Panc1 (cell line): Measurements from ENCODE around the gene GJC2. TPM values are rescaled to one million over a fixed set of nuclear protein-coding genes. Genes with fewer than 3 reads are reported as not detected.

Source experiments
- ATAC-seq: fragments of 200-7000 bp; cut with Tn5 transposase; 2 replicates; pipeline ENCODE4 v1.9.1; 2020; ENCODE audit warnings: mild to moderate bottlenecking, moderate library complexity
- BruUV-seq: library from RNA; stranded (reverse); fragments of 400-500 nt; replicated peaks from 2 replicates; lab custom pipeline; 2021; lab: Mats Ljungman, UMichigan
- CTCF ChIA-PET: fragments of 300-600 bp; sonication (Branson Sonifier 250); formaldehyde crosslinking; loops from one replicate; lab custom pipeline; 2022; ENCODE audit warnings: antibody characterized with exemption; lab: Charles Lee
- POLR2A ChIA-PET: fragments of 300-600 bp; sonication (Branson Sonifier 250); formaldehyde crosslinking; loops from one replicate; lab custom pipeline; 2022; ENCODE audit warnings: antibody characterized with exemption; lab: Charles Lee
- DNase-seq: peaks from one replicate; pipeline ENCODE4 v3.0.0-alpha.2; 2010; ENCODE audit warnings: low read depth, low spot score
- H3K27ac ChIP-seq: 2 replicates; pipeline ENCODE4 v1.5.1; 2011; ENCODE audit warnings: mild to moderate bottlenecking, low read length, inconsistent platforms
- H3K27me3 ChIP-seq: fragments of 200-500 bp; sonication (Bioruptor generic); 2 replicates; pipeline ENCODE4 v1.6.0; 2014; ENCODE audit warnings: low read length, inconsistent platforms; ENCODE audit not compliant: control insufficient read depth, insufficient read depth
- H3K36me3 ChIP-seq: fragments of 200-500 bp; sonication (Bioruptor generic); 2 replicates; pipeline ENCODE4 v1.5.1; 2014; ENCODE audit warnings: inconsistent platforms, mild to moderate bottlenecking, low read length, moderate library complexity; ENCODE audit not compliant: control insufficient read depth, insufficient read depth
- H3K4me1 ChIP-seq: 2 replicates; pipeline ENCODE4 v1.5.1; 2011; ENCODE audit warnings: inconsistent platforms, mild to moderate bottlenecking, low read length, moderate library complexity; ENCODE audit not compliant: control insufficient read depth, insufficient read depth
- H3K4me3 ChIP-seq, 2 experiments: 2 replicates each; pipeline ENCODE4 v1.5.1; 2011 to 2012; ENCODE audit warnings: low read depth in 2 of 2, low read length in 2 of 2, mild to moderate bottlenecking in 2 of 2, inconsistent platforms in 1 of 2, moderate library complexity in 1 of 2
- H3K9me3 ChIP-seq: fragments of 200-500 bp; sonication (Bioruptor generic); 2 replicates; pipeline ENCODE4 v1.5.1; 2014; ENCODE audit warnings: low read depth, mild to moderate bottlenecking, inconsistent platforms, low read length, moderate library complexity; ENCODE audit not compliant: control insufficient read depth, insufficient read depth
- CTCF ChIP-seq: fragments of 450-650 bp; IDR thresholded peaks from 2 replicates; pipeline ENCODE4 v1.5.1; 2017; ENCODE audit warnings: mild to moderate bottlenecking
- POLR2AphosphoS5 ChIP-seq: IDR thresholded peaks from 2 replicates; pipeline ENCODE4 v1.6.1; 2012; ENCODE audit warnings: mild to moderate bottlenecking, low read depth, low read length, moderate library complexity
- SIN3A ChIP-seq: IDR thresholded peaks from 2 replicates; pipeline ENCODE4 v1.6.1; 2012; ENCODE audit warnings: low read depth, mild to moderate bottlenecking, low read length, moderate library complexity, borderline replicate concordance; ENCODE audit not compliant: insufficient read depth
- TCF7L2 ChIP-seq: IDR thresholded peaks from 2 replicates; pipeline ENCODE4 v1.6.1; 2011; ENCODE audit warnings: mild to moderate bottlenecking, low read depth, low read length, inconsistent platforms
- in situ Hi-C: cut with HindIII; loops from 2 replicates; pipeline ENCODE4 v1.10.0; 2016; ENCODE audit warnings: low sequenced_read_pairs, low pct_unique_long_range_greater_than_20kb
- intact Hi-C: fragments of 100-400 bp; cut with micrococcal nuclease; formaldehyde crosslinking; loops from one replicate; pipeline ENCODE4 v1.10.0; 2022; ENCODE audit not compliant: unreplicated experiment
- total RNA-seq: library from RNA; stranded (reverse); gene quantifications from one replicate; pipeline ENCODE4 v1.2.1, GENCODE V29; 2021; ENCODE audit not compliant: unreplicated experiment
- TF ChIP-seq, protein P1 (sequence below), 2 experiments: IDR thresholded peaks; 2 replicates each; pipeline ENCODE4 v1.6.1; 2011 to 2012; ENCODE audit warnings: low read depth in 2 of 2, control low read depth in 1 of 2, low read length in 1 of 2, mild to moderate bottlenecking in 1 of 2, moderate library complexity in 1 of 2; ENCODE audit not compliant: insufficient read depth in 1 of 2

GJC2 gene
- total RNA-seq, 1 experiment from 2014 or later = 2.4 TPM

- CTCF ChIA-PET = interaction anchor here (1.2 kb wide), 1 partner anchor 24 kb away, joined by 3 read pairs; the partner anchor contains the start of gene IBA57
- Histone ChIP-seq H3K36me3 (peaks cover 3% of the 10 kb centered on the region; the same call in 1 of the 2 replicates), H3K4me3 (peak overlapping the region; percentile 87 to 96), H3K27me3 (no peaks in the 10 kb centered on the region; the same call in 1 of the 2 replicates), H3K9me3 (no peaks in the 10 kb centered on the region), H3K4me1 (peaks cover 13% of the 10 kb centered on the region), H3K27ac (peak overlapping the region; percentile 80)
- intact Hi-C loops (no loop called here), in situ Hi-C loops (no loop called here)
- TF ChIP-seq CTCF (no peak), TCF7L2 (no peak), SIN3A (no peak), POLR2AphosphoS5 (no peak)
- TF ChIP-seq, protein P1, sequence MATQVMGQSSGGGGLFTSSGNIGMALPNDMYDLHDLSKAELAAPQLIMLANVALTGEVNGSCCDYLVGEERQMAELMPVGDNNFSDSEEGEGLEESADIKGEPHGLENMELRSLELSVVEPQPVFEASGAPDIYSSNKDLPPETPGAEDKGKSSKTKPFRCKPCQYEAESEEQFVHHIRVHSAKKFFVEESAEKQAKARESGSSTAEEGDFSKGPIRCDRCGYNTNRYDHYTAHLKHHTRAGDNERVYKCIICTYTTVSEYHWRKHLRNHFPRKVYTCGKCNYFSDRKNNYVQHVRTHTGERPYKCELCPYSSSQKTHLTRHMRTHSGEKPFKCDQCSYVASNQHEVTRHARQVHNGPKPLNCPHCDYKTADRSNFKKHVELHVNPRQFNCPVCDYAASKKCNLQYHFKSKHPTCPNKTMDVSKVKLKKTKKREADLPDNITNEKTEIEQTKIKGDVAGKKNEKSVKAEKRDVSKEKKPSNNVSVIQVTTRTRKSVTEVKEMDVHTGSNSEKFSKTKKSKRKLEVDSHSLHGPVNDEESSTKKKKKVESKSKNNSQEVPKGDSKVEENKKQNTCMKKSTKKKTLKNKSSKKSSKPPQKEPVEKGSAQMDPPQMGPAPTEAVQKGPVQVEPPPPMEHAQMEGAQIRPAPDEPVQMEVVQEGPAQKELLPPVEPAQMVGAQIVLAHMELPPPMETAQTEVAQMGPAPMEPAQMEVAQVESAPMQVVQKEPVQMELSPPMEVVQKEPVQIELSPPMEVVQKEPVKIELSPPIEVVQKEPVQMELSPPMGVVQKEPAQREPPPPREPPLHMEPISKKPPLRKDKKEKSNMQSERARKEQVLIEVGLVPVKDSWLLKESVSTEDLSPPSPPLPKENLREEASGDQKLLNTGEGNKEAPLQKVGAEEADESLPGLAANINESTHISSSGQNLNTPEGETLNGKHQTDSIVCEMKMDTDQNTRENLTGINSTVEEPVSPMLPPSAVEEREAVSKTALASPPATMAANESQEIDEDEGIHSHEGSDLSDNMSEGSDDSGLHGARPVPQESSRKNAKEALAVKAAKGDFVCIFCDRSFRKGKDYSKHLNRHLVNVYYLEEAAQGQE (IDR thresholded peaks at IDR 0.05; ENCODE audit: insufficient read depth in 1 of 2, low read depth in 2 of 2, low read length in 1 of 2) = no peak
- DNase-seq (no peak), ATAC-seq (no peak)
- no TSS peak for BruUV-seq
- POLR2A ChIA-PET = interaction anchor here (0.6 kb wide), 1 partner anchor 10 kb away, joined by 14 read pairs; no protein-coding TSS in a partner anchor
Measured at GRCh38 chr1:228140724-228141225, 9.0 kb upstream of the GJC2 start.

- Histone ChIP-seq H3K9me3 (no peaks in the 10 kb centered on the region), H3K27ac (peak overlapping the region; percentile 80), H3K27me3 (no peaks in the 10 kb centered on the region; the same call in 1 of the 2 replicates), H3K4me1 (peaks cover 13% of the 10 kb centered on the region), H3K36me3 (peaks cover 3% of the 10 kb centered on the region; the same call in 1 of the 2 replicates), H3K4me3 (peak overlapping the region; percentile 87 to 96)
- in situ Hi-C loops (no loop called here), intact Hi-C loops (no loop called here)
- no peak for DNase-seq
- no TSS peak for BruUV-seq
- POLR2A ChIA-PET = interaction anchor here (0.6 kb wide), 1 partner anchor 11 kb away, joined by 14 read pairs; no protein-coding TSS in a partner anchor
- no peak for TF ChIP-seq SIN3A
- no peak for TF ChIP-seq TCF7L2
- TF ChIP-seq POLR2AphosphoS5 = no peak
- no peak for TF ChIP-seq CTCF
- TF ChIP-seq, protein P1 (IDR thresholded peaks at IDR 0.05; ENCODE audit: insufficient read depth in 1 of 2, low read depth in 2 of 2, low read length in 1 of 2) = no peak
- no peak for ATAC-seq
- CTCF ChIA-PET = no interaction called here
Measured at GRCh38 chr1:228141226-228142044, 8.3 kb upstream of the GJC2 start.
